OCI-LY1 (cell line): Measurements from ENCODE around the gene TRMT44.
"Not testable (repeated sequence)": the region's sequence is repeated elsewhere in the genome, so short reads cannot be mapped to it uniquely, and the experiment has no call there.

Source experiments
- H2AFZ ChIP-seq: fragments of 200-600 bp; sonication (generic), shearing (Covaris generic); 2 replicates; pipeline ENCODE4 v1.6.0; 2014; ENCODE audit warnings: antibody characterized with exemption, mild to moderate bottlenecking, low read length
- H3F3A ChIP-seq: fragments of 200-600 bp; sonication (generic), shearing (Covaris generic); 2 replicates; pipeline ENCODE4 v1.6.0; 2014; ENCODE audit warnings: mild to moderate bottlenecking, antibody characterized with exemption, low read length, moderate library complexity; ENCODE audit not compliant: insufficient read depth
- H3K27ac ChIP-seq: fragments of 200-600 bp; sonication (generic); 2 replicates; pipeline ENCODE4 v1.5.1; 2014; ENCODE audit warnings: low read length, mixed run types, mild to moderate bottlenecking, low read depth; ENCODE audit not compliant: poor library complexity, severe bottlenecking
- H3K27me3 ChIP-seq: fragments of 200-600 bp; sonication (generic); 2 replicates; pipeline ENCODE4 v1.6.0; 2014; ENCODE audit warnings: antibody characterized with exemption, mild to moderate bottlenecking, low read length, moderate library complexity; ENCODE audit not compliant: insufficient read depth
- H3K36me3 ChIP-seq: fragments of 200-600 bp; sonication (generic); 2 replicates; pipeline ENCODE4 v1.6.1; 2014; ENCODE audit warnings: mild to moderate bottlenecking, antibody characterized with exemption, low read length, moderate library complexity, mixed read lengths; ENCODE audit not compliant: insufficient read depth
- H3K4me1 ChIP-seq: fragments of 200-600 bp; sonication (generic); 2 replicates; pipeline ENCODE4 v1.5.1; 2014; ENCODE audit warnings: mild to moderate bottlenecking, low read length, moderate library complexity; ENCODE audit not compliant: insufficient read depth, severe bottlenecking
- H3K4me2 ChIP-seq: fragments of 200-600 bp; sonication (generic), shearing (Covaris generic); 2 replicates; pipeline ENCODE4 v1.6.1; 2014; ENCODE audit warnings: low read length
- H3K4me3 ChIP-seq: fragments of 200-600 bp; sonication (generic); 2 replicates; pipeline ENCODE4 v1.5.1; 2014; ENCODE audit warnings: low read length, low read depth, mild to moderate bottlenecking, mixed read lengths; ENCODE audit not compliant: poor library complexity, severe bottlenecking
- H3K79me2 ChIP-seq: fragments of 200-600 bp; shearing (Covaris generic); 2 replicates; pipeline ENCODE4 v1.6.1; 2016; ENCODE audit warnings: mixed run types, low read length, mixed read lengths; ENCODE audit not compliant: insufficient read depth
- H3K9ac ChIP-seq: fragments of 200-600 bp; sonication (generic), shearing (Covaris generic); 2 replicates; pipeline ENCODE4 v1.6.1; 2014; ENCODE audit warnings: mild to moderate bottlenecking, low read length, mixed read lengths
- H3K9me2 ChIP-seq: fragments of 200-600 bp; sonication (generic), shearing (Covaris generic); 2 replicates; pipeline ENCODE4 v1.6.1; 2014; ENCODE audit warnings: low read depth, mild to moderate bottlenecking, low read length, mixed read lengths
- H3K9me3 ChIP-seq: fragments of 200-600 bp; shearing (Covaris generic); 2 replicates; pipeline ENCODE4 v1.6.1; 2014; ENCODE audit warnings: low read length, mixed read lengths
- H4K20me1 ChIP-seq: fragments of 200-600 bp; sonication (generic), shearing (Covaris generic); 2 replicates; pipeline ENCODE4 v1.6.0; 2016; ENCODE audit warnings: mild to moderate bottlenecking, low read length; ENCODE audit not compliant: insufficient read depth
- CTCF ChIP-seq: fragments of 200-600 bp; sonication (generic), shearing (Covaris generic); IDR thresholded peaks from 2 replicates; pipeline ENCODE4 v1.5.1; 2017; ENCODE audit warnings: mild to moderate bottlenecking, antibody characterized with exemption, low read length, moderate library complexity, mixed read lengths
- EZH2 ChIP-seq: fragments of 200-600 bp; sonication (generic), shearing (Covaris generic); IDR thresholded peaks from 2 replicates; pipeline ENCODE4 v1.8.0; 2017; ENCODE audit warnings: borderline replicate concordance, mixed run types, mild to moderate bottlenecking, antibody characterized with exemption, low read length, moderate library complexity, mixed read lengths

The TRMT44 gene

GRCh38 chr4:8510191-8510590 is 69.6 kb downstream of the TRMT44 start:
- H3K9me3 ChIP-seq = no peaks in the 10 kb centered on the region
- no peaks in the 10 kb centered on the region for H3K9me2 ChIP-seq
- TF ChIP-seq CTCF (no peak), EZH2 (no peak)
- no peaks in the 10 kb centered on the region for H3F3A ChIP-seq
- H3K27ac ChIP-seq = no peak overlapping the region
- H4K20me1 ChIP-seq = no peaks in the 10 kb centered on the region
- no peaks in the 10 kb centered on the region for H3K4me1 ChIP-seq
- no peak overlapping the region for H3K9ac ChIP-seq
- no peak overlapping the region for H3K4me3 ChIP-seq
- no peak overlapping the region for H3K4me2 ChIP-seq
- no peaks in the 10 kb centered on the region for H3K79me2 ChIP-seq
- no peak overlapping the region for H2AFZ ChIP-seq
- H3K36me3 ChIP-seq = no peaks in the 10 kb centered on the region
- no peaks in the 10 kb centered on the region for H3K27me3 ChIP-seq

DNA sequence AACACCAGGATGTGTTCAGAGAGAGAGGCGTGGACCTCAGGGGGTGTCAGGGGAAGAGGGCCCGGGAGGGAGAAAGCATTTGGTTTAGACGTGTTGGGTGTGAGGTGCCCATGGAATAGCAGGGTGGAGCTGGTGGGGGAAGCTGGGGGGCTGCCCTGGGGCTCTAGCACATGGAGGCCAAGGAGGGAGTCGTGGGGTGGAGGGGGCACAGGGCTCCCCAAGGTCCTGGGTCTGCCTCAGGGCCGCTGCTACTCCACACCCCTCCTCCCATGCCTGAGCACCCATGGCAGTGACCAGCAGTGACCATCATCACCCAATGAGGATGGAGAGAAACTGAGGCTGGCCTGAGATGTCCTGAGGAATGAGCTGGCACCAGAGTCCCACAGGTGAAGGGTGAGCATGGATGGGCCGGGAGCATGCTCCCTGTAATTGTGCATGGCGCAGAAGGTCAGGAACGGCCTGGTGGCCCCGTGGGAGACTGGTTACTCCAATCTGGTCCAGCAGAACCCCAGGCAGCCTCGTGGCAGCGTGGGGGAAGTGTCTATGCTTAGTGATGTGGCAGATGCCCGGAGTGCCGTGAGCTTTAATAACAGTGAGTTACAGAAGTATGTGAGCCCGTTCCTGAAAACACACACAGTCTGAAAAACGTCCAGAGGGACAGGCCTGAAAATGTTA is 70.2 kb downstream of the TRMT44 start:
- TF ChIP-seq EZH2 (no peak), CTCF (no peak)
- no peaks in the 10 kb centered on the region for H3K9me2 ChIP-seq
- H2AFZ ChIP-seq = no peak overlapping the region
- H3K27me3 ChIP-seq = no peaks in the 10 kb centered on the region
- H3K27ac ChIP-seq = no peak overlapping the region
- no peaks in the 10 kb centered on the region for H3K36me3 ChIP-seq
- H3K4me1 ChIP-seq = no peaks in the 10 kb centered on the region
- H4K20me1 ChIP-seq = no peaks in the 10 kb centered on the region
- no peaks in the 10 kb centered on the region for H3K9me3 ChIP-seq
- H3K9ac ChIP-seq = no peak overlapping the region
- no peaks in the 10 kb centered on the region for H3F3A ChIP-seq
- H3K4me2 ChIP-seq = no peak overlapping the region
- H3K4me3 ChIP-seq = no peak overlapping the region
- H3K79me2 ChIP-seq = no peaks in the 10 kb centered on the region

GRCh38 chr4:8512510-8512909 is 71.9 kb downstream of the TRMT44 start:
- no peak overlapping the region for H3K27ac ChIP-seq
- no peak overlapping the region for H3K4me2 ChIP-seq
- H2AFZ ChIP-seq = no peak overlapping the region
- H3K36me3 ChIP-seq = no peaks in the 10 kb centered on the region
- H4K20me1 ChIP-seq = no peaks in the 10 kb centered on the region
- TF ChIP-seq CTCF (no peak), EZH2 (no peak)
- H3K4me3 ChIP-seq = no peak overlapping the region
- H3K9me3 ChIP-seq = no peaks in the 10 kb centered on the region
- H3K27me3 ChIP-seq = no peaks in the 10 kb centered on the region
- no peaks in the 10 kb centered on the region for H3K79me2 ChIP-seq
- no peaks in the 10 kb centered on the region for H3F3A ChIP-seq
- H3K4me1 ChIP-seq = no peaks in the 10 kb centered on the region
- H3K9me2 ChIP-seq = no peaks in the 10 kb centered on the region
- H3K9ac ChIP-seq = no peak overlapping the region

GRCh38 chr4:8513080-8513479 is 72.5 kb downstream of the TRMT44 start:
- H3F3A ChIP-seq, H3K4me3 ChIP-seq, H3K79me2 ChIP-seq, H2AFZ ChIP-seq, H3K36me3 ChIP-seq, H3K9ac ChIP-seq, H3K9me3 ChIP-seq, H3K27ac ChIP-seq, H3K27me3 ChIP-seq, H4K20me1 ChIP-seq, H3K4me1 ChIP-seq, H3K9me2 ChIP-seq, H3K4me2 ChIP-seq: not testable (repeated sequence)
